MM.1S (cell line): ENCODE measurements around the gene MIPEP.

Experiments used
- DNase-seq: peaks from one replicate; pipeline ENCODE4 v3.0.0-alpha.2; 2015
- H2AFZ ChIP-seq: fragments of 300-600 bp; sonication (generic); 2 replicates; pipeline ENCODE4 v1.6.0; 2016; ENCODE audit warnings: antibody characterized with exemption, low read length
- H3F3A ChIP-seq: fragments of 300-600 bp; sonication (generic); 2 replicates; pipeline ENCODE4 v1.6.1; 2016; ENCODE audit warnings: mild to moderate bottlenecking, antibody characterized with exemption, low read length, moderate library complexity, mixed read lengths; ENCODE audit not compliant: insufficient read depth
- H3K27ac ChIP-seq: fragments of 300-600 bp; sonication (generic); 2 replicates; pipeline ENCODE4 v1.5.1; 2016; ENCODE audit warnings: mild to moderate bottlenecking, low read length
- H3K27me3 ChIP-seq: fragments of 300-600 bp; sonication (generic); replicated peaks from 2 replicates; pipeline ENCODE4 v1.6.0; 2016; ENCODE audit warnings: low read length; ENCODE audit not compliant: insufficient read depth
- H3K36me3 ChIP-seq: fragments of 300-600 bp; sonication (generic); replicated peaks from 2 replicates; pipeline ENCODE4 v1.6.1; 2016; ENCODE audit warnings: mild to moderate bottlenecking, low read length, mixed read lengths; ENCODE audit not compliant: insufficient read depth
- H3K4me1 ChIP-seq: fragments of 300-600 bp; sonication (generic); 2 replicates; pipeline ENCODE4 v1.6.1; 2016; ENCODE audit warnings: low read length, mixed read lengths
- H3K4me2 ChIP-seq: fragments of 300-600 bp; sonication (generic); 2 replicates; pipeline ENCODE4 v1.6.0; 2016; ENCODE audit warnings: low read depth, low read length
- H3K4me3 ChIP-seq: fragments of 300-600 bp; sonication (generic); 2 replicates; pipeline ENCODE4 v1.5.1; 2016; ENCODE audit warnings: low read length, mixed read lengths
- H3K79me2 ChIP-seq: fragments of 300-600 bp; sonication (generic); 2 replicates; pipeline ENCODE4 v1.6.1; 2016; ENCODE audit warnings: mixed run types, low read length, mixed read lengths
- H3K9ac ChIP-seq: fragments of 300-600 bp; sonication (generic); 2 replicates; pipeline ENCODE4 v1.6.1; 2016; ENCODE audit warnings: low read length, mixed read lengths
- H3K9me2 ChIP-seq: fragments of 300-600 bp; sonication (generic); replicated peaks from 2 replicates; pipeline ENCODE4 v1.6.1; 2016; ENCODE audit warnings: mild to moderate bottlenecking, low read length, mixed read lengths; ENCODE audit not compliant: insufficient read depth
- H3K9me3 ChIP-seq: fragments of 300-600 bp; sonication (generic); replicated peaks from 2 replicates; pipeline ENCODE4 v1.6.1; 2016; ENCODE audit warnings: mild to moderate bottlenecking, low read length, mixed read lengths; ENCODE audit not compliant: insufficient read depth
- H4K20me1 ChIP-seq: fragments of 300-600 bp; sonication (generic); 2 replicates; pipeline ENCODE4 v1.6.1; 2016; ENCODE audit warnings: mild to moderate bottlenecking, low read length, moderate library complexity, mixed read lengths; ENCODE audit not compliant: insufficient read depth
- CTCF ChIP-seq: fragments of 300-600 bp; sonication (generic); IDR thresholded peaks from 2 replicates; pipeline ENCODE4 v1.5.1; 2016; ENCODE audit warnings: antibody characterized with exemption, low read length, mixed read lengths
- EZH2 ChIP-seq: fragments of 300-600 bp; sonication (generic); optimal IDR thresholded peaks from 2 replicates; pipeline ENCODE3; 2017; ENCODE audit warnings: low read depth, mild to moderate bottlenecking, antibody characterized with exemption, low read length, mixed read lengths
- EZH2phosphoT487 ChIP-seq: fragments of 300-600 bp; sonication (generic); IDR thresholded peaks from 2 replicates; pipeline ENCODE4 v1.6.1; 2018; ENCODE audit warnings: antibody characterized with exemption, low read length

MIPEP gene

GRCh38 chr13:23847497-23847896 is 41.7 kb downstream of the MIPEP start:
- H3K4me3 ChIP-seq: no peak overlapping the region

GRCh38 chr13:23845105-23845725 is 44.0 kb downstream of the MIPEP start:
- H3K9ac ChIP-seq: no peak overlapping the region
- no peaks in the 10 kb centered on the region for H3K9me3 ChIP-seq
- TF ChIP-seq EZH2 (no peak), EZH2phosphoT487 (no peak), CTCF (no peak)
- H3F3A ChIP-seq: no peaks in the 10 kb centered on the region
- H3K4me1 ChIP-seq: peaks cover 6% of the 10 kb centered on the region; the same call in 1 of the 2 replicates
- no peaks in the 10 kb centered on the region for H3K79me2 ChIP-seq
- no peak overlapping the region for H3K4me3 ChIP-seq
- DNase-seq: no peak
- no peaks in the 10 kb centered on the region for H3K27me3 ChIP-seq
- H3K36me3 ChIP-seq: no peaks in the 10 kb centered on the region
- no peak overlapping the region for H3K4me2 ChIP-seq
- H4K20me1 ChIP-seq: no peaks in the 10 kb centered on the region
- no peaks in the 10 kb centered on the region for H3K9me2 ChIP-seq
- H2AFZ ChIP-seq: no peak overlapping the region
- H3K27ac ChIP-seq: no peak overlapping the region

More at GRCh38 chr13:23847497-23847896, 41.7 kb downstream of the MIPEP start:
- Histone ChIP-seq H3K9me3 (no peaks in the 10 kb centered on the region), H3K4me2 (no peak overlapping the region), H3K27ac (no peak overlapping the region), H3F3A (no peaks in the 10 kb centered on the region), H3K4me1 (peaks cover 11% of the 10 kb centered on the region; the same call in 1 of the 2 replicates), H3K79me2 (no peaks in the 10 kb centered on the region), H3K27me3 (no peaks in the 10 kb centered on the region), H3K9ac (no peak overlapping the region), H2AFZ (no peak overlapping the region), H4K20me1 (no peaks in the 10 kb centered on the region), H3K36me3 (no peaks in the 10 kb centered on the region), H3K9me2 (no peaks in the 10 kb centered on the region)
- TF ChIP-seq CTCF: no peak
- no peak for TF ChIP-seq EZH2
- TF ChIP-seq EZH2phosphoT487: no peak
- no peak for DNase-seq

GRCh38 chr13:23844132-23844531 is 45.1 kb downstream of the MIPEP start:
- Histone ChIP-seq H3K79me2 (no peaks in the 10 kb centered on the region), H2AFZ (no peak overlapping the region), H3F3A (no peaks in the 10 kb centered on the region), H3K9me3 (no peaks in the 10 kb centered on the region), H4K20me1 (no peaks in the 10 kb centered on the region), H3K4me2 (no peak overlapping the region), H3K9me2 (no peaks in the 10 kb centered on the region), H3K36me3 (no peaks in the 10 kb centered on the region), H3K9ac (no peak overlapping the region), H3K4me3 (no peak overlapping the region), H3K27ac (no peak overlapping the region), H3K27me3 (no peaks in the 10 kb centered on the region), H3K4me1 (no peaks in the 10 kb centered on the region)
- DNase-seq: no peak
- no peak for TF ChIP-seq CTCF
- no peak for TF ChIP-seq EZH2
- TF ChIP-seq EZH2phosphoT487: no peak
